CD14-positive monocyte (primary cell): Measurements from ENCODE around the gene AWAT1. TPM values are rescaled to one million over a fixed set of nuclear protein-coding genes. Genes with fewer than 3 reads are reported as not detected.

Experiments used
- DNase-seq, 3 donors: peaks; one replicate each; pipeline ENCODE4 v3.0.0-alpha.2; 2011 to 2022
- H2AFZ ChIP-seq: 2 replicates; pipeline ENCODE4 v1.6.0; 2012; ENCODE audit warnings: mild to moderate bottlenecking, low read depth, low read length, inconsistent platforms; ENCODE audit not compliant: insufficient read depth, poor library complexity, severe bottlenecking
- H3K27ac ChIP-seq, 2 donors: 1 replicate in 1 of 2; 2 replicates in 1 of 2; pipeline ENCODE4 v1.5.1; 2012 to 2013; ENCODE audit warnings: low read length in 2 of 2, control low read depth in 1 of 2, inconsistent platforms in 1 of 2, low read depth in 1 of 2, mild to moderate bottlenecking in 1 of 2
- H3K27me3 ChIP-seq, 2 donors: one replicate each; pipeline versions ENCODE4 v1.6.0 to v1.6.1; 2011 to 2013; ENCODE audit warnings: low read length in 2 of 2; ENCODE audit not compliant: control insufficient read depth in 2 of 2, insufficient read depth in 2 of 2
- H3K36me3 ChIP-seq, 2 donors: replicated peaks in 1 of 2; 1 replicate in 1 of 2; 2 replicates in 1 of 2; pipeline versions ENCODE4 v1.5.1 to v1.6.1; 2012 to 2013; ENCODE audit warnings: low read length in 2 of 2, control low read depth in 1 of 2, inconsistent platforms in 1 of 2, mild to moderate bottlenecking in 1 of 2; ENCODE audit not compliant: insufficient read depth in 2 of 2, control insufficient read depth in 1 of 2
- H3K4me1 ChIP-seq, 2 donors: 1 replicate in 1 of 2; 2 replicates in 1 of 2; pipeline versions ENCODE4 v1.5.1 to v1.6.1; 2012 to 2013; ENCODE audit warnings: low read length in 2 of 2, control low read depth in 1 of 2, inconsistent platforms in 1 of 2, mild to moderate bottlenecking in 1 of 2, moderate library complexity in 1 of 2; ENCODE audit not compliant: insufficient read depth in 2 of 2, control insufficient read depth in 1 of 2
- H3K4me2 ChIP-seq: replicated peaks from 2 replicates; pipeline ENCODE3; 2012; ENCODE audit warnings: low read length, moderate library complexity, mild to moderate bottlenecking; ENCODE audit not compliant: poor library complexity, severe bottlenecking; ENCODE audit errors: extremely low read depth
- H3K4me3 ChIP-seq, 3 experiments: fragments of 200-600 bp in 1 of 3; sonication (generic) in 1 of 3; replicated peaks in 1 of 3; 1 replicate in 2 of 3; 2 replicates in 1 of 3; pipeline ENCODE4 v1.5.1; 2011 to 2013; ENCODE audit warnings: low read length in 3 of 3, mild to moderate bottlenecking in 3 of 3, control low read depth in 2 of 3, low read depth in 2 of 3, inconsistent platforms in 1 of 3, moderate library complexity in 1 of 3
- H3K79me2 ChIP-seq: 2 replicates; pipeline ENCODE4 v1.6.0; 2012; ENCODE audit warnings: mild to moderate bottlenecking, control low read depth, inconsistent platforms, low read length, moderate library complexity; ENCODE audit not compliant: insufficient read depth
- H3K9ac ChIP-seq: 2 replicates; pipeline ENCODE4 v1.6.0; 2017; ENCODE audit warnings: low read length, mild to moderate bottlenecking; ENCODE audit not compliant: insufficient read depth, poor library complexity, severe bottlenecking
- H3K9me3 ChIP-seq, 2 donors: replicated peaks in 1 of 2; 1 replicate in 1 of 2; 2 replicates in 1 of 2; pipeline versions ENCODE4 v1.5.1 to v1.6.1; 2012 to 2013; ENCODE audit warnings: low read length in 2 of 2, control low read depth in 1 of 2; ENCODE audit not compliant: control insufficient read depth in 1 of 2, insufficient read depth in 1 of 2
- H4K20me1 ChIP-seq: 2 replicates; pipeline ENCODE4 v1.6.0; 2012; ENCODE audit warnings: mild to moderate bottlenecking, low read length, control low read depth, moderate library complexity; ENCODE audit not compliant: insufficient read depth
- H3K27ac Mint-ChIP-seq, 7 donors: one replicate each; pipeline ENCODE4 v1.8.0; 2020; ENCODE audit warnings: mild to moderate bottlenecking in 7 of 7, mixed read lengths in 7 of 7, moderate library complexity in 6 of 7, inconsistent platforms in 2 of 7
- H3K27me3 Mint-ChIP-seq, 3 donors: one replicate each; pipeline ENCODE4 v1.8.0; 2021 to 2022; ENCODE audit warnings: low read depth in 3 of 3, mild to moderate bottlenecking in 3 of 3, mixed read lengths in 3 of 3, moderate library complexity in 3 of 3, inconsistent platforms in 1 of 3
- H3K36me3 Mint-ChIP-seq, 2 donors: one replicate each; pipeline ENCODE4 v1.8.0; 2020; ENCODE audit warnings: mixed read lengths in 2 of 2, inconsistent platforms in 1 of 2, mild to moderate bottlenecking in 1 of 2
- H3K4me1 Mint-ChIP-seq: one replicate; pipeline ENCODE4 v1.8.0; 2020; ENCODE audit warnings: mild to moderate bottlenecking, mixed read lengths
- H3K4me3 Mint-ChIP-seq, 2 donors: one replicate each; pipeline ENCODE4 v1.8.0; 2020; ENCODE audit warnings: mild to moderate bottlenecking in 2 of 2, mixed read lengths in 2 of 2, moderate library complexity in 1 of 2
- H3K9me3 Mint-ChIP-seq, 7 donors: one replicate each; pipeline ENCODE4 v1.8.0; 2020 to 2022; ENCODE audit warnings: mixed read lengths in 7 of 7, mild to moderate bottlenecking in 6 of 7, moderate library complexity in 6 of 7, inconsistent platforms in 2 of 7
- WGBS: methylation state at CpG from one replicate; pipeline ENCODE4 v1.1.5; 2013; ENCODE audit warnings: missing lambda C conversion rate; ENCODE audit not compliant: insufficient coverage; 5-methylcytosine and 5-hydroxymethylcytosine counted together
- intact Hi-C, 2 donors: fragments of 100-400 bp; cut with micrococcal nuclease; formaldehyde crosslinking; loops; one replicate each; pipeline versions ENCODE4 v1.15.0 to v1.15.1; 2023
- polyA plus RNA-seq, 3 donors: library from polyadenylated mRNA; depleted of rRNA in 1 of 3; unstranded in 2 of 3; stranded (reverse) in 1 of 3; fragments of 300-500 nt in 2 of 3; fragments of >200 nt in 1 of 3; fragmentation: Illumina TruSeq in 2 of 3; gene quantifications; 1 replicate in 2 of 3; 2 replicates in 1 of 3; pipeline ENCODE4 v1.2.3, GENCODE V29; 2012 to 2021
- small RNA-seq: library from RNA; depleted of rRNA; stranded (forward); fragments of <200 nt; gene quantifications from one replicate; pipeline ENCODE3, GENCODE V24; 2012; ENCODE audit warnings: low read depth; ENCODE audit not compliant: insufficient read length
- TF ChIP-seq, protein P1 (sequence below): fragments of 200-600 bp; IDR thresholded peaks from one replicate; pipeline ENCODE4 v1.8.0; 2022; ENCODE audit warnings: antibody characterized with exemption, mild to moderate bottlenecking

Gene AWAT1
- polyA plus RNA-seq, 3 donors: not detected

DNA sequence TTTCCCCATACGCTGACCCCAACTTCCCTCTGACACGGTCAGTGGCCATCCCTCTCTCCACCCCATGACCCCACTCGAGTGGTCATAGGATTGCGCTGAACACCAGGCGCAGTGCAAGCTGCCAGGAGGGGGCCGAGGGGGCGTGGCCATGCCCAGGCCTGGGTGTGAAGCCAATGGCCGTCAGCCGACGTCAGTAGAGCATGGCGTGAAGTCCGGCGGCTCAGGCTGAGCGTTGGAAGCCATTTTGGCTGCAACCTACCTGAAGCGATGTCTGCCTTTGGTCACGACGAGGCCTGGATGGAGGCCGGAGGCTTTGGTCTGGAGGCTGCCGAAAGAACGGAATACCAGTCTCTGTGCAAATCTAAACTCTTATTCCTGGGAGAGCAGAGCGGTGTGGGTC, 47.5 kb downstream of the AWAT1 start, which contains the start of gene RAB41:
TSS of gene RAB41 (plus strand) at position 222 of the 400 bp plus-strand sequence. CDS start at position 268, 46 bp downstream.
- no peak within 1 kb of the TSS for H3K4me3 ChIP-seq

DNA sequence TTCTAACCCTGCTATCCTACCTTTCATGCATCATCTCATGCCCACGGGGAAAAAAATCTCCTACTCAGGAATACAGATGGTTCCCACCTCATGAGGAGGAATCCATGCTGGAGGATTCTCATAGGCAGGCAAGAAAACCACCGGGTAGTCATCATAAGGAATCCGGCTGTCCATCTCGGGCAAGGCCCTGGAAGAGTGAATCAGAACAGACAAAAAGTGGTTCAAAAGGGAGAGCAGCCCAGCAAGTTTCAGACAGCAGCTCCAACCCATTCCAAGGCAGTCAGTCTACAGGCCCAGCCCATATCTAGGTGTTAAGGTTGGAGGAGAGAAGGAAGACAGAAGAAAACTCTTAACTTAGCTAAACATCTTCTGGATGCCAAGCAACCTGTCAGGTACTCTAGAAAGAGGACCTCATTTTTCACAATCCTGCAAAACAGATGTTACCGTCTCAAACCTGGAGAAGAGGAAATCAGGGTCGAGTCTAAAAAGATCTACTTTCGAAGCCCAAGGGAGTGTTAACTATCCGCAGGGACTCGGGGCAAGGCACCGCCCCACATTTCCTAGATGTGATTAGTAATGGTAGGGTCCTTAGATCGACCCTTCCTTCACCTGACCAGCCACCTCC, 54.8 kb downstream of the AWAT1 start:
- H3K36me3 Mint-ChIP-seq: peaks cover 23 to 29% of the 10 kb centered on the region in 2 donors
- intact Hi-C loops: loop anchor here (2.0 to 5.0 kb wide), 2 partner anchors 156 to 157 kb away; partner anchors contain the start of gene IGBP1 (in 2 of the 2)
- peaks cover 12 to 29% of the 10 kb centered on the region in 2 donors for H3K36me3 ChIP-seq

More for the DNA sequence above, 47.5 kb downstream of the AWAT1 start, which contains the start of gene RAB41:
- Histone ChIP-seq H3K36me3 (peaks cover 3 to 14% of the 10 kb centered on the region in 2 donors), H3K4me1 (no peaks in the 10 kb centered on the region), H4K20me1 (no peaks in the 10 kb centered on the region), H3K27me3 (no peaks in the 10 kb centered on the region), H3K4me2 (no peak within 1 kb of the TSS), H3K79me2 (no peaks in the 10 kb centered on the region), H3K9ac (no peak within 1 kb of the TSS), H2AFZ (no peak within 1 kb of the TSS), H3K9me3 (no peaks in the 10 kb centered on the region), H3K27ac (no peak within 1 kb of the TSS)
- no peak for DNase-seq
- H3K9me3 Mint-ChIP-seq: peaks cover 0 to 6% (median 1%) of the 10 kb centered on the region in 7 donors
- 97% methylated on average over 11 of the region's 21 CpGs for WGBS
- peaks cover 0 to 2% (median 1%) of the 10 kb centered on the region in 3 donors for H3K27me3 Mint-ChIP-seq
- intact Hi-C loops: no loop called here
- peaks cover 16 to 31% of the 10 kb centered on the region in 2 donors for H3K36me3 Mint-ChIP-seq
- TF ChIP-seq, protein P1, sequence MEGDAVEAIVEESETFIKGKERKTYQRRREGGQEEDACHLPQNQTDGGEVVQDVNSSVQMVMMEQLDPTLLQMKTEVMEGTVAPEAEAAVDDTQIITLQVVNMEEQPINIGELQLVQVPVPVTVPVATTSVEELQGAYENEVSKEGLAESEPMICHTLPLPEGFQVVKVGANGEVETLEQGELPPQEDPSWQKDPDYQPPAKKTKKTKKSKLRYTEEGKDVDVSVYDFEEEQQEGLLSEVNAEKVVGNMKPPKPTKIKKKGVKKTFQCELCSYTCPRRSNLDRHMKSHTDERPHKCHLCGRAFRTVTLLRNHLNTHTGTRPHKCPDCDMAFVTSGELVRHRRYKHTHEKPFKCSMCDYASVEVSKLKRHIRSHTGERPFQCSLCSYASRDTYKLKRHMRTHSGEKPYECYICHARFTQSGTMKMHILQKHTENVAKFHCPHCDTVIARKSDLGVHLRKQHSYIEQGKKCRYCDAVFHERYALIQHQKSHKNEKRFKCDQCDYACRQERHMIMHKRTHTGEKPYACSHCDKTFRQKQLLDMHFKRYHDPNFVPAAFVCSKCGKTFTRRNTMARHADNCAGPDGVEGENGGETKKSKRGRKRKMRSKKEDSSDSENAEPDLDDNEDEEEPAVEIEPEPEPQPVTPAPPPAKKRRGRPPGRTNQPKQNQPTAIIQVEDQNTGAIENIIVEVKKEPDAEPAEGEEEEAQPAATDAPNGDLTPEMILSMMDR: no peak
- no peak within 1 kb of the TSS for H3K27ac Mint-ChIP-seq
- no peaks in the 10 kb centered on the region for H3K4me1 Mint-ChIP-seq
- H3K4me3 Mint-ChIP-seq: peak within 1 kb of the TSS in 1 of 2 donors; percentile 27

More for the DNA sequence above, 54.8 kb downstream of the AWAT1 start:
- H3K27ac Mint-ChIP-seq: peak overlapping the region; percentile 70 to 94 (median 87)
- no peaks in the 10 kb centered on the region for H4K20me1 ChIP-seq
- H3K4me1 ChIP-seq: peaks cover 14 to 24% of the 10 kb centered on the region in 2 donors
- peak overlapping the region; percentile 81 to 93 for H3K4me3 Mint-ChIP-seq
- no peaks in the 10 kb centered on the region for H3K27me3 ChIP-seq
- no CpG with 5 or more reads among the region's 11 CpGs for WGBS
- peak overlapping the region; percentile 52 to 84 for H3K27ac ChIP-seq
- H3K9ac ChIP-seq: peak overlapping the region; percentile 61
- peaks cover 36% of the 10 kb centered on the region for H3K79me2 ChIP-seq
- peaks cover 0 to 2% (median 0%) of the 10 kb centered on the region in 7 donors for H3K9me3 Mint-ChIP-seq
- no peak for DNase-seq
- peak overlapping the region; percentile 53 to 87 (median 76) for H3K4me3 ChIP-seq
- H3K27me3 Mint-ChIP-seq: peaks cover 0 to 3% (median 0%) of the 10 kb centered on the region in 3 donors
- H2AFZ ChIP-seq: peak overlapping the region; percentile 80
- peaks cover 21% of the 10 kb centered on the region for H3K4me1 Mint-ChIP-seq
- TF ChIP-seq, protein P1: no peak
- no peaks in the 10 kb centered on the region for H3K9me3 ChIP-seq
- H3K4me2 ChIP-seq: peak overlapping the region; percentile 82

Small RNAs within 50 kb of the gene (small RNA-seq; reads per million reads assigned to genes)
- gene RNA5SP507: not detected

Other genes with a start within 250 kb of the AWAT1 start
- gene AWAT2, start 184.7 kb upstream of the AWAT1 start, polyA plus RNA-seq: not detected
- gene OTUD6A, start 172.2 kb upstream of the AWAT1 start, polyA plus RNA-seq: not detected
- 10 to 100 TPM; 55.7 to 60.4 (median 56.8) TPM for gene IGBP1, start 101.2 kb upstream of the AWAT1 start, polyA plus RNA-seq
- not detected for gene DGAT2L6, start 57.2 kb upstream of the AWAT1 start, polyA plus RNA-seq
- gene P2RY4, start 25.5 kb downstream of the AWAT1 start, polyA plus RNA-seq: under 1 TPM in 1 of 3 donors, not detected in 2; 0.36 TPM
- not detected for gene ARR3, start 33.7 kb downstream of the AWAT1 start, polyA plus RNA-seq
- not detected for gene RAB41, start 47.5 kb downstream of the AWAT1 start, polyA plus RNA-seq
- gene PDZD11, start 55.3 kb downstream of the AWAT1 start, polyA plus RNA-seq: 10 to 100 TPM; 16.9 to 18.9 (median 17.4) TPM
- gene KIF4A, start 55.4 kb downstream of the AWAT1 start, polyA plus RNA-seq: under 1 TPM in 1 of 3 donors, not detected in 2; 0.03 TPM
- not detected for gene GDPD2, start 188.7 kb downstream of the AWAT1 start, polyA plus RNA-seq
- gene DLG3, start 210.2 kb downstream of the AWAT1 start, polyA plus RNA-seq: under 1 TPM in 2 of 3 donors, not detected in 1; 0.12 to 0.17 TPM